Kidney (tissue), 14 donors: Measurements from ENCODE around the gene GIMAP2. TPM values are rescaled to one million over a fixed set of nuclear protein-coding genes. Genes with fewer than 3 reads are reported as not detected.

Experiments used
- DNase-seq, 5 donors: peaks; one replicate each; pipeline ENCODE4 v3.0.0-alpha.2; 2013 to 2020
- FAIRE-seq: peaks from 2 replicates; lab custom pipeline; 2012; peaks lifted over from hg19 to GRCh38; lab: Jason Lieb, UNC
- H3K27ac ChIP-seq, 2 donors: one replicate each; pipeline ENCODE4 v1.7.0; 2013; ENCODE audit warnings: low read depth in 2 of 2, low read length in 2 of 2, inconsistent platforms in 1 of 2
- H3K27me3 ChIP-seq: one replicate; pipeline ENCODE4 v1.7.1; 2013; ENCODE audit warnings: low read length, inconsistent platforms; ENCODE audit not compliant: control insufficient read depth, insufficient read depth
- H3K36me3 ChIP-seq, 3 donors: one replicate each; pipeline versions ENCODE4 v1.7.0 to v1.7.1; 2013; ENCODE audit warnings: low read length in 3 of 3, control low read depth in 1 of 3, inconsistent platforms in 1 of 3; ENCODE audit not compliant: insufficient read depth in 3 of 3, control insufficient read depth in 2 of 3
- H3K4me1 ChIP-seq, 3 donors: one replicate each; pipeline versions ENCODE4 v1.7.0 to v1.7.1; 2013; ENCODE audit warnings: low read length in 3 of 3, inconsistent platforms in 1 of 3, low read depth in 1 of 3; ENCODE audit not compliant: control insufficient read depth in 2 of 3, insufficient read depth in 2 of 3
- H3K4me3 ChIP-seq, 3 donors: one replicate each; pipeline versions ENCODE4 v1.7.0 to v1.8.1; 2013; ENCODE audit warnings: low read length in 3 of 3, control low read depth in 1 of 3, inconsistent platforms in 1 of 3
- H3K9ac ChIP-seq, 3 donors: one replicate each; pipeline versions ENCODE4 v1.7.0 to v1.7.1; 2013; ENCODE audit warnings: low read length in 3 of 3, control low read depth in 1 of 3, inconsistent platforms in 1 of 3
- H3K9me3 ChIP-seq, 3 donors: one replicate each; pipeline versions ENCODE4 v1.7.0 to v1.7.1; 2013; ENCODE audit warnings: low read length in 3 of 3, control low read depth in 1 of 3, inconsistent platforms in 1 of 3; ENCODE audit not compliant: control insufficient read depth in 2 of 3, insufficient read depth in 1 of 3
- CTCF ChIP-seq: IDR thresholded peaks from 3 replicates; pipeline ENCODE4 v1.5.1; 2012; ENCODE audit warnings: mild to moderate bottlenecking, moderate library complexity, borderline replicate concordance; ENCODE audit not compliant: insufficient read depth; ENCODE audit errors: extremely low read depth
- intact Hi-C: fragments of 100-400 bp; cut with DNase I; formaldehyde crosslinking; loops from one replicate; pipeline ENCODE4 v1.11.1; 2022
- polyA plus RNA-seq: library from polyadenylated mRNA; stranded (reverse); fragments of 350-450 nt; fragmentation: Illumina TruSeq; extraction: RNeasy Lipid Tissue Mini Kit (QIAGEN cat#74804); gene quantifications from one replicate; pipeline ENCODE4 v1.2.3, GENCODE V29; 2014; ENCODE audit warnings: low read depth, low replicate concordance; ENCODE audit not compliant: insufficient read depth
- total RNA-seq: library from RNA; stranded (reverse); fragmentation: NEBNext Ultra II Directional; extraction: Animal tissue kit (Norgen Biotek cat#: 25700); gene quantifications from one replicate; pipeline ENCODE4 v1.2.1, GENCODE V29; 2021
- donor health status: control.
- donor health status: control.
- donor health status: control.
- donor health status: control.
- donor health status: control.
- donor health status: DM: yes; HTN: yes; CAD: no.
- donor health status: Normal renal cell carcinoma (clear cell type).

The GIMAP2 gene
- total and polyA plus RNA-seq, 2 donors from 2014 or later: 6.7 to 19.5 TPM

GRCh38 chr7:150686030-150686631 is 625 bp downstream of the GIMAP2 start:
- no peak for TF ChIP-seq CTCF
- DNase-seq (no peak), FAIRE-seq (no peak)
- Histone ChIP-seq H3K27ac (peak overlapping the region; percentile 61 to 87), H3K9ac (peak overlapping the region; percentile 45 to 63 (median 62)), H3K4me3 (peak overlapping the region; percentile 50 to 66 (median 63)), H3K36me3 (no peaks in the 10 kb centered on the region), H3K4me1 (peaks cover 0 to 5% (median 0%) of the 10 kb centered on the region in 3 donors), H3K27me3 (no peaks in the 10 kb centered on the region), H3K9me3 (no peaks in the 10 kb centered on the region)
- intact Hi-C loops: no loop called here

GRCh38 chr7:150688630-150689029 is 3.1 kb downstream of the GIMAP2 start:
- H3K36me3 ChIP-seq: no peaks in the 10 kb centered on the region
- intact Hi-C loops: no loop called here
- H3K27ac ChIP-seq: no peak overlapping the region
- H3K9me3 ChIP-seq: peaks cover 0 to 3% (median 0%) of the 10 kb centered on the region in 3 donors
- H3K4me3 ChIP-seq: no peak overlapping the region
- no peak overlapping the region for H3K9ac ChIP-seq
- H3K4me1 ChIP-seq: peaks cover 0 to 5% (median 0%) of the 10 kb centered on the region in 3 donors
- FAIRE-seq (no peak), DNase-seq (no peak)
- TF ChIP-seq CTCF: no peak
- no peaks in the 10 kb centered on the region for H3K27me3 ChIP-seq

GRCh38 chr7:150695654-150696053 is 10.1 kb downstream of the GIMAP2 start:
- intact Hi-C loops: no loop called here
- no peak overlapping the region for H3K4me3 ChIP-seq
- H3K9me3 ChIP-seq: peaks cover 0 to 3% (median 0%) of the 10 kb centered on the region in 3 donors
- no peaks in the 10 kb centered on the region for H3K27me3 ChIP-seq
- FAIRE-seq (no peak), DNase-seq (no peak)
- H3K27ac ChIP-seq: no peak overlapping the region
- H3K9ac ChIP-seq: no peak overlapping the region
- TF ChIP-seq CTCF: no peak
- H3K36me3 ChIP-seq: no peaks in the 10 kb centered on the region
- no peaks in the 10 kb centered on the region for H3K4me1 ChIP-seq
